LHCN-M2 (cell line): ENCODE results near the gene UMODL1. TPM values are rescaled to one million over a fixed set of nuclear protein-coding genes. Genes with fewer than 3 reads are reported as not detected.
A peak's percentile ranks its signal among the peaks of the same experiment; 100 is the strongest.
"Not testable (repeated sequence)": the region's sequence is repeated elsewhere in the genome, so short reads cannot be mapped to it uniquely, and the experiment has no call there.

Source experiments
- DNase-seq: peaks from one replicate; pipeline ENCODE4 v3.0.0-alpha.2; 2012; ENCODE audit warnings: low read depth
- total RNA-seq: library from RNA; depleted of rRNA; stranded (reverse); fragments of >200 nt; gene quantifications from 2 replicates; pipeline ENCODE4 v1.2.3, GENCODE V29; 2014

Gene UMODL1
- total RNA-seq, 1 experiment from 2014 or later: not detected

GRCh38 chr21:42114646-42115045 lies 43.5 kb downstream of the UMODL1 start:
- no peak for DNase-seq

GRCh38 chr21:42115136-42115683 lies 44.1 kb downstream of the UMODL1 start:
- no peak for DNase-seq

GRCh38 chr21:42116551-42116950 lies 45.4 kb downstream of the UMODL1 start:
- DNase-seq: not testable (repeated sequence)

GRCh38 chr21:42117229-42117966 lies 46.3 kb downstream of the UMODL1 start:
- peak; percentile 64 for DNase-seq

GRCh38 chr21:42117967-42118780 lies 47.1 kb downstream of the UMODL1 start:
- no peak for DNase-seq

GRCh38 chr21:42118901-42119300 lies 47.8 kb downstream of the UMODL1 start:
- no peak for DNase-seq

GRCh38 chr21:42120101-42120902 lies 49.2 kb downstream of the UMODL1 start:
- DNase-seq: no peak

- DNase-seq: no peak
Measured at GRCh38 chr21:42120903-42121535, 49.9 kb downstream of the UMODL1 start.

- no peak for DNase-seq
Measured at GRCh38 chr21:42121794-42122193, 50.7 kb downstream of the UMODL1 start.

- DNase-seq: no peak
Measured at GRCh38 chr21:42122398-42122797, 51.3 kb downstream of the UMODL1 start.

GRCh38 chr21:42122808-42123207 lies 51.7 kb downstream of the UMODL1 start:
- DNase-seq: no peak

GRCh38 chr21:42123219-42123908 lies 52.2 kb downstream of the UMODL1 start:
- no peak for DNase-seq

GRCh38 chr21:42124081-42124480 lies 53.0 kb downstream of the UMODL1 start:
- no peak for DNase-seq

- no peak for DNase-seq
Measured at GRCh38 chr21:42124826-42125570, 53.9 kb downstream of the UMODL1 start.

GRCh38 chr21:42125571-42126544 lies 54.7 kb downstream of the UMODL1 start:
- DNase-seq: peak; percentile 84

GRCh38 chr21:42127164-42128150 lies 56.3 kb downstream of the UMODL1 start:
- DNase-seq: no peak
